GM12891 (cell line): ENCODE measurements around the gene RETREG1.

Source experiments
- PAX5 ChIP-seq: IDR thresholded peaks from 2 replicates; pipeline ENCODE4 v1.6.1; 2011; ENCODE audit warnings: low read length, moderate library complexity, mild to moderate bottlenecking; ENCODE audit not compliant: insufficient read depth, severe bottlenecking
- POLR2A ChIP-seq: IDR thresholded peaks from 2 replicates; pipeline ENCODE4 v1.6.1; 2011; ENCODE audit warnings: low read depth, low read length, control low read depth
- POLR2AphosphoS5 ChIP-seq: IDR thresholded peaks from 2 replicates; pipeline ENCODE4 v1.6.1; 2011; ENCODE audit warnings: low read depth, low read length, control low read depth
- SPI1 ChIP-seq: IDR thresholded peaks from 2 replicates; pipeline ENCODE4 v1.6.1; 2011; ENCODE audit warnings: low read depth, low read length, control low read depth
- TAF1 ChIP-seq: IDR thresholded peaks from 2 replicates; pipeline ENCODE4 v1.6.1; 2011; ENCODE audit warnings: low read depth, low read length, control low read depth

GRCh38 chr5:16606628-16607027 lies 10.2 kb downstream of the RETREG1 start:
- TF ChIP-seq POLR2A: no peak
- no peak for TF ChIP-seq POLR2AphosphoS5
- TF ChIP-seq TAF1: no peak
- no peak for TF ChIP-seq SPI1
- TF ChIP-seq PAX5: no peak
